Measurements from ENCODE around the gene C20orf202. TPM values are rescaled to one million over a fixed set of nuclear protein-coding genes. Genes with fewer than 3 reads are reported as not detected.

C20orf202 gene
- total RNA-seq, 1 donor from 2014 or later, result not detected

DNA sequence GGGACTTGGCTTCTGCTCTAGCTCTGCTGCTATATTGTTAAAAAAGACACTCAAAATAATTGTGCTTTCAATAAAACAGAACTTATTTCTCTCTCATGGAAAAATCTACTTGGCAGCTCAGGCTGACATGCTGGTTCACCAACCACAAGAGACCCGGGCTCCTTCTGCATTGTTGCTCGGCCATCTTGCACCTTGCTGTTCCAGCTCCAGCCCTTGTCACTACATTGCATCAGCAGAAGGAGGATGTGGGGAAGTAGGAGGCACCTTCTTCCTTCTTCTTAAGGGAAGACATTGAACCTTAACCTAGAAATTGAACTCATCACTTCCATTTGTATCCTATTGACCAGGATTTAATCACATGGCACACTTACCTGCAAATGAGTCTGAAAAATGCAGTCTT, 6.6 kb upstream of the C20orf202 start:
- no peak overlapping the region for H3K4me3 ChIP-seq
- intact Hi-C loops (cut with DNase I), result no loop called here

DNA sequence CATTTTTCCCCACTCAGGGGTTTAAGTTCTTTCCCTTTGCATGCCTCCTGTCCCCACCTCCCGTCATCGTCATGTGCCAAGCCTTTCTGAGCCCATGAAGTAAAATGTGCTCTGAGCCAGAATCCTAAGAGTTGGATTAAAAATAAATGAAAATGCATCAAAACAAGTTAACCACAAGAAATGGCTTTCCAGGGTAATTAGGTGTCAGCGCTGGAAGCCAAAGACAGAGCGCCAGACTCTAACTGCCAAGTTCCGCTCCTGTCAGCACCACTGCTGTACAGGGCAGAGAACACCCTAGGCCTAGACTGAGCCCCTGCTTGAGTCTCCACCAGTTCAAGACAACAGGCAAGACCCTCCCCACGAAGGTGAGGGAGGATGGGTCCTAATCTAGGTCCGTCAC, 5.5 kb upstream of the C20orf202 start:
- Histone ChIP-seq H3K27me3 (no peaks in the 10 kb centered on the region), H3K9me3 (no peaks in the 10 kb centered on the region), H3K36me3 (no peaks in the 10 kb centered on the region), H3K27ac (no peak overlapping the region), H3K4me1 (no peaks in the 10 kb centered on the region), H3K4me3 (no peak overlapping the region)
- intact Hi-C loops (cut with DNase I), result no loop called here
- TF ChIP-seq, protein P1, sequence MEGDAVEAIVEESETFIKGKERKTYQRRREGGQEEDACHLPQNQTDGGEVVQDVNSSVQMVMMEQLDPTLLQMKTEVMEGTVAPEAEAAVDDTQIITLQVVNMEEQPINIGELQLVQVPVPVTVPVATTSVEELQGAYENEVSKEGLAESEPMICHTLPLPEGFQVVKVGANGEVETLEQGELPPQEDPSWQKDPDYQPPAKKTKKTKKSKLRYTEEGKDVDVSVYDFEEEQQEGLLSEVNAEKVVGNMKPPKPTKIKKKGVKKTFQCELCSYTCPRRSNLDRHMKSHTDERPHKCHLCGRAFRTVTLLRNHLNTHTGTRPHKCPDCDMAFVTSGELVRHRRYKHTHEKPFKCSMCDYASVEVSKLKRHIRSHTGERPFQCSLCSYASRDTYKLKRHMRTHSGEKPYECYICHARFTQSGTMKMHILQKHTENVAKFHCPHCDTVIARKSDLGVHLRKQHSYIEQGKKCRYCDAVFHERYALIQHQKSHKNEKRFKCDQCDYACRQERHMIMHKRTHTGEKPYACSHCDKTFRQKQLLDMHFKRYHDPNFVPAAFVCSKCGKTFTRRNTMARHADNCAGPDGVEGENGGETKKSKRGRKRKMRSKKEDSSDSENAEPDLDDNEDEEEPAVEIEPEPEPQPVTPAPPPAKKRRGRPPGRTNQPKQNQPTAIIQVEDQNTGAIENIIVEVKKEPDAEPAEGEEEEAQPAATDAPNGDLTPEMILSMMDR (IDR thresholded peaks at IDR 0.05), result no peak
- DNase-seq (ENCODE audit: low spot score in 2 of 2), result no peak

More for the DNA sequence above, 6.6 kb upstream of the C20orf202 start:
- TF ChIP-seq, protein P1 (IDR thresholded peaks at IDR 0.05), result no peak
- no peaks in the 10 kb centered on the region for H3K27me3 ChIP-seq
- H3K27ac ChIP-seq, result no peak overlapping the region
- H3K4me1 ChIP-seq, result no peaks in the 10 kb centered on the region
- no peaks in the 10 kb centered on the region for H3K9me3 ChIP-seq
- no peak for DNase-seq (ENCODE audit: low spot score in 2 of 2)
- no peaks in the 10 kb centered on the region for H3K36me3 ChIP-seq

DNA sequence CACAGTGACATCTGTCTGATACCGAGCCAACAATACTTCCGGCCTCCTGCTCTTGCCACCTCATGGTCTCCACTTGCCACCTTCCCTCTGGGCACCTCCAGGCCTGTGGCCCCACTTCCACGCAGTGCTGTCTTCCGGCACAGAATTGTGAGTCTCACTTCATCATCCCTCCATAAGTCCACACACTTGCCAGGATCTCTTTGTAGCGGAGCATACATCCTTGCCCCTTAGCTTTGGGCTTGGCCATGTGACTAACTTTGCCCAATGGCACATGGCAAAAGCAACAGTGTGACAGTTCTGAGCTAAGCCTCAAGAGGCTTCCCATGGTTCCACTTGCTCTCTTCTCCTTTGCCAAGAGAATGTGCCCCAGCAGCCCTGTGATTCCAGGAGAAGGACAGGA, 4.5 kb upstream of the C20orf202 start:
- H3K4me3 ChIP-seq, result no peak overlapping the region
- TF ChIP-seq, protein P1 (IDR thresholded peaks at IDR 0.05), result no peak
- no peaks in the 10 kb centered on the region for H3K36me3 ChIP-seq
- no peaks in the 10 kb centered on the region for H3K9me3 ChIP-seq
- intact Hi-C loops (cut with DNase I), result no loop called here
- no peaks in the 10 kb centered on the region for H3K4me1 ChIP-seq
- H3K27me3 ChIP-seq, result no peaks in the 10 kb centered on the region
- no peak for DNase-seq (ENCODE audit: low spot score in 2 of 2)
- no peak overlapping the region for H3K27ac ChIP-seq

DNA sequence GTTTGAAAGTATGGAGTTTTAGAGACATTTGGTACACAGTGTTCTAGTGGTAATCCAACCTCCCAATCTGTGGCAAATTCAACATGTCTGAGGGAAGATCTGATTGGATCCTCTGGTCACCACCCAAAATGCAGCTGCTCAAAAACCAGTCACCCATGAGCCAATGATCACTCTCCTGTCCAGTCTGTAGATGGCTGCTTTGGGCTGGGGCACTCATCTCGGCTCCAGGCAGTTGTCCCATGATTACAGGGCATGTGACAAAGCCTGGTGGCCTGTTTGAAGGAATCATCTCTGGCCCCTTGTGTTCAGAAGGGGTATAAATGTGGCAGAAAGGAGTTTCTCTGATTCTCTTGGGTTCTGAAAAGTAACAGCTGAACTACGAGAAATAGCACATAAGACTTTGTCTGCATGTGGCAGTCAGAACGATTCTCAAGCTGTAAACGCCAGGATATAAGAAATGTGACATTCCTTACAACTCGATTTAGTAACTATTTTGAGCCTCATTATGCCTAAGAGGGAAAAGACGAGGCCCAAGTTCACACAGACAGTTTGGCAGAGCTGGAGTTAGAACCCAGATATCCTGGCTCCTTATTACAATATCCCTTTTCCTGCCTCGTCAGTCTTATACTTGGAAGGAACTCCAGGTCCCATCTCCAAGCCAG, 3.9 kb upstream of the C20orf202 start:
- no peaks in the 10 kb centered on the region for H3K9me3 ChIP-seq
- H3K4me3 ChIP-seq, result no peak overlapping the region
- no peak overlapping the region for H3K27ac ChIP-seq
- DNase-seq (ENCODE audit: low spot score in 2 of 2), result no peak
- H3K27me3 ChIP-seq, result no peaks in the 10 kb centered on the region
- intact Hi-C loops (cut with DNase I), result no loop called here
- TF ChIP-seq, protein P1 (IDR thresholded peaks at IDR 0.05), result no peak
- H3K4me1 ChIP-seq, result no peaks in the 10 kb centered on the region
- H3K36me3 ChIP-seq, result no peaks in the 10 kb centered on the region

DNA sequence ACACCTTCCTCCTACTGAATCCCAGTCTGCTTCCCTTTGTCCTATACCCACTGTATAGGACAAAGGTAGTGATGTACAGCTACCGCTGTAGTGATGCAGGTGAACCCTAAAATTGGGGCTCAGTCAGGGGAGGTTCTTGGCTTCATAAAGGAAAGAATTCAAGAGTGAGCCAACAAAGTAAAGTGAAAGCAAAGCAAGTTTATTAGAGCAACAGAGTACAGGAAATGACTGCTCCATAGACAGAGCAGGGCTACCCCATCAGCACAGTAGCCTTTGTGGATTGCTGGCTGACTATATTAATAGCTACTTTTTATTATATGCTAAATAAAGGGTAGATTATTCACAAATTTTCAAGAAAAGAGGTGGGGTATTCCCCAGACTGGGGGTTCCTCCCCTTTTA, 3.3 kb upstream of the C20orf202 start:
- Histone ChIP-seq H3K4me3 (no peak overlapping the region), H3K4me1 (no peaks in the 10 kb centered on the region), H3K36me3 (no peaks in the 10 kb centered on the region), H3K27ac (no peak overlapping the region), H3K9me3 (no peaks in the 10 kb centered on the region), H3K27me3 (no peaks in the 10 kb centered on the region)
- TF ChIP-seq, protein P1 (IDR thresholded peaks at IDR 0.05), result no peak
- intact Hi-C loops (cut with DNase I), result no loop called here
- DNase-seq (ENCODE audit: low spot score in 2 of 2), result no peak

DNA sequence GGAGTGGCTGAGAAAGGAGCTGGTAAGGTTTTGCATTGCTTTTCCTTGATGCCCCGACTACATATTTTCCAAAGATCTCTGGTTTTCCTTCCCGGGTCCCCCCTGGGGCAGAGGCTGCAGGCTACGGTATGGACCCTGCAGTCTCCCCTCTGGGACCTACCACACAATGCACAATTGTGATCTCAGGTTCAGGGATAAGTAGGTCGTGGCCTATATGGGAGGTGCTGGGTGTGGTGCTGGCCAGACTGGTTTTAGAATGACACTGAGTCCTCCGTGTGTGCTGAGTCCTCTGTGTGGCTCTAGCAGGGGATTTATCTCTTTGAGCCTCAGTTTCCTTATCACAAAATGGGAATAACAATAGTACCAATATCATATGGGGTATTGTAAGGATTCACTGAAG, 376 bp downstream of the C20orf202 start:
- Histone ChIP-seq H3K27ac (no peak overlapping the region), H3K36me3 (no peaks in the 10 kb centered on the region), H3K4me1 (no peaks in the 10 kb centered on the region), H3K4me3 (no peak overlapping the region), H3K27me3 (no peaks in the 10 kb centered on the region), H3K9me3 (no peaks in the 10 kb centered on the region)
- no peak for DNase-seq (ENCODE audit: low spot score in 2 of 2)
- intact Hi-C loops (cut with DNase I), result no loop called here
- TF ChIP-seq, protein P1 (IDR thresholded peaks at IDR 0.05), result no peak

Measured in ascending aorta (tissue), 2 donors.